ENCODE measurements around the gene CFAP46.
"Not testable (repeated sequence)": the region's sequence is repeated elsewhere in the genome, so short reads cannot be mapped to it uniquely, and the experiment has no call there.

DNA sequence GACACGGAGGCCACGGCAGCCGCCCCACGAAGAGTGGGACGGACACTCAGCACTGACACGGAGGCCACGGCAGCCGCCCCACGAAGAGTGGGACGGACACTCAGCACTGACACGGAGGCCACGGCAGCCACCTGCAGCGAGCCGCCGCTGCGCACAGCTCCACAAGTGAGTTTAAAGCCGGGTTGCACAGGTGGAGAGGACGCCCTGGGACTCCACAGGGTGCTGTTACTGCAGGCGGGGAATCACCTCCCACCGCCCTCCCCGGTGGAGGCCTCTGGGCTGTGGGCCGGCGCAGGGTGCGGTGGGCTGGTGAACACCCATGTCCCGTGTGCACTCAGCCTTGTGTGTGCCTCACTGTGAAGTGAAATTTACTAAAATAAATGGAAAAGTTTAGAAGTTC, 169.6 kb downstream of the CFAP46 start:
- not testable (repeated sequence) for TF ChIP-seq ARNTL (CRISPR knock-in tag; IDR thresholded peaks at IDR 0.05; ENCODE audit: borderline replicate concordance, low read depth)
- TF ChIP-seq, protein P1, sequence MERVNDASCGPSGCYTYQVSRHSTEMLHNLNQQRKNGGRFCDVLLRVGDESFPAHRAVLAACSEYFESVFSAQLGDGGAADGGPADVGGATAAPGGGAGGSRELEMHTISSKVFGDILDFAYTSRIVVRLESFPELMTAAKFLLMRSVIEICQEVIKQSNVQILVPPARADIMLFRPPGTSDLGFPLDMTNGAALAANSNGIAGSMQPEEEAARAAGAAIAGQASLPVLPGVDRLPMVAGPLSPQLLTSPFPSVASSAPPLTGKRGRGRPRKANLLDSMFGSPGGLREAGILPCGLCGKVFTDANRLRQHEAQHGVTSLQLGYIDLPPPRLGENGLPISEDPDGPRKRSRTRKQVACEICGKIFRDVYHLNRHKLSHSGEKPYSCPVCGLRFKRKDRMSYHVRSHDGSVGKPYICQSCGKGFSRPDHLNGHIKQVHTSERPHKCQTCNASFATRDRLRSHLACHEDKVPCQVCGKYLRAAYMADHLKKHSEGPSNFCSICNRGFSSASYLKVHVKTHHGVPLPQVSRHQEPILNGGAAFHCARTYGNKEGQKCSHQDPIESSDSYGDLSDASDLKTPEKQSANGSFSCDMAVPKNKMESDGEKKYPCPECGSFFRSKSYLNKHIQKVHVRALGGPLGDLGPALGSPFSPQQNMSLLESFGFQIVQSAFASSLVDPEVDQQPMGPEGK (CRISPR knock-in tag; IDR thresholded peaks at IDR 0.05; ENCODE audit: borderline replicate concordance) = not testable (repeated sequence)

Measured in SK-N-SH treated with all-trans-retinoic acid at 6 μM for 48 hours (cell line).